GM11168 (cell line): Measurements from ENCODE around the gene RNASE8.
"Not testable (repeated sequence)": the region's sequence is repeated elsewhere in the genome, so short reads cannot be mapped to it uniquely, and the experiment has no call there.

ENCODE experiments used
- in situ Hi-C: fragments of 300-500 bp; cut with MboI; formaldehyde crosslinking; loops from one replicate; pipeline ENCODE4 v1.12.0; 2022; ENCODE audit warnings: low sequenced_read_pairs; ENCODE audit not compliant: unreplicated experiment

The RNASE8 gene

GRCh38 chr14:21026274-21026987, 31.2 kb upstream of the RNASE8 start:
- in situ Hi-C loops: no loop called here

GRCh38 chr14:21026988-21027315, 30.7 kb upstream of the RNASE8 start:
- in situ Hi-C loops: no loop called here

- in situ Hi-C loops: no loop called here
Measured at GRCh38 chr14:21029917-21030316, 27.7 kb upstream of the RNASE8 start, which contains the start of gene TPPP2. TSS of gene TPPP2 (plus strand) at chr14:21030217. CDS start at chr14:21030582, 365 bp downstream.

GRCh38 chr14:21030531-21030930, 27.1 kb upstream of the RNASE8 start:
- in situ Hi-C loops: no loop called here

GRCh38 chr14:21032326-21033132, 25.1 kb upstream of the RNASE8 start:
- in situ Hi-C loops: no loop called here

GRCh38 chr14:21033133-21033698, 24.4 kb upstream of the RNASE8 start:
- in situ Hi-C loops: no loop called here

- in situ Hi-C loops: no loop called here
Measured at GRCh38 chr14:21034707-21035106, 22.9 kb upstream of the RNASE8 start, which contains the start of gene RNASE13. TSS of gene RNASE13 (minus strand) at chr14:21034807. CDS start at chr14:21034288, 519 bp downstream.

- in situ Hi-C loops: no loop called here
Measured at GRCh38 chr14:21036751-21037150, 20.9 kb upstream of the RNASE8 start.

- in situ Hi-C loops: no loop called here
Measured at GRCh38 chr14:21037156-21037555, 20.5 kb upstream of the RNASE8 start.

GRCh38 chr14:21038441-21039422, 18.9 kb upstream of the RNASE8 start:
- in situ Hi-C loops: no loop called here

GRCh38 chr14:21039585-21040369, 17.8 kb upstream of the RNASE8 start:
- in situ Hi-C loops: no loop called here

GRCh38 chr14:21040370-21040925, 17.2 kb upstream of the RNASE8 start:
- in situ Hi-C loops: no loop called here

GRCh38 chr14:21040941-21041340, 16.7 kb upstream of the RNASE8 start:
- in situ Hi-C loops: not testable (repeated sequence)

- in situ Hi-C loops: no loop called here
Measured at GRCh38 chr14:21041676-21042433, 15.8 kb upstream of the RNASE8 start, which contains the start of gene RNASE7. TSS of gene RNASE7 (plus strand) at chr14:21042362. CDS start at chr14:21042993, 631 bp downstream.

GRCh38 chr14:21042918-21043317, 14.7 kb upstream of the RNASE8 start:
- in situ Hi-C loops: no loop called here

GRCh38 chr14:21043387-21043973, 14.1 kb upstream of the RNASE8 start:
- in situ Hi-C loops: no loop called here

- in situ Hi-C loops: no loop called here
Measured at GRCh38 chr14:21043974-21044618, 13.5 kb upstream of the RNASE8 start.
